WI38 (cell line): ENCODE data around the gene NR3C2.

Source experiments
- H3K4me3 ChIP-seq: 2 replicates; pipeline ENCODE4 v1.5.1; 2011; ENCODE audit warnings: low read depth, mild to moderate bottlenecking, control low read depth, low read length
- CTCF ChIP-seq: IDR thresholded peaks from 2 replicates; pipeline ENCODE4 v1.5.1; 2012; ENCODE audit warnings: low read depth, mild to moderate bottlenecking, control low read depth, low read length

The NR3C2 gene

DNA sequence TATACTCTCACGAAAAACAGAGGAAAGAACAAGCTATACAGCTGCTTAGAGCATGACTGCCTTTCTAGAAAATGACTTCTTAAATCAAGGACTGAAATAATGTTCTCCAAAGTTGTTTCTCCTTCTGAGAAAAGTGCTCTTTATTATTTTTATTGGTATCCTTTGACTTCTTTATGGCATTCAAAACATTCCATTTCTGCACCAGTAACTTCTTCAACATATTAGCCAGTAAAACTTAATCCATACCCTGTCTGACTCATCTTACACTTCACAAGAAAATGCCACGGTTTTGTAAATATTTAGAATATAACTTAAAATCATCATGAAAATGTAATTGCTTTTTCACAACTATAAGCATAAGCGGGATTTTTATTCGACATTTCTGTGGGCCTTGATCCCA is 180.4 kb downstream of the NR3C2 start:
- TF ChIP-seq CTCF: no peak
- H3K4me3 ChIP-seq: no peak overlapping the region

DNA sequence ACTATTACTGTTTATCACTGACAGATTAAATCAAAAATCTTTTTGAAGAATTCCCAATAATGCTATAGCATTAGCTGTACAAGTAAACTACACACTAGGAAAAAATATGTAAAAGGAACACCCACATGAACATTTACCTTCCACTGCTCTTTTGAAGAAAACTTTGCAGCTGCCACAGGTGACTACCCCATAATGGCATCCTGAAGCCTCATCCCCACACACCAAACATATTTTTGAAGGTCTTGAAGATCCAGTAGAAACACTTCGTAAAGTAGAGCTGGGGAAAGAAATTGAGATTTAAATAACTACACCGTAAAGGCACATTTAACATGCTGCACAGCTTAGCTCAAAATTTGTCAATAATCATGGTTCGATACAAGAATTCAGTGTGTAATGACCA is 182.4 kb downstream of the NR3C2 start:
- no peak for TF ChIP-seq CTCF
- no peak overlapping the region for H3K4me3 ChIP-seq

DNA sequence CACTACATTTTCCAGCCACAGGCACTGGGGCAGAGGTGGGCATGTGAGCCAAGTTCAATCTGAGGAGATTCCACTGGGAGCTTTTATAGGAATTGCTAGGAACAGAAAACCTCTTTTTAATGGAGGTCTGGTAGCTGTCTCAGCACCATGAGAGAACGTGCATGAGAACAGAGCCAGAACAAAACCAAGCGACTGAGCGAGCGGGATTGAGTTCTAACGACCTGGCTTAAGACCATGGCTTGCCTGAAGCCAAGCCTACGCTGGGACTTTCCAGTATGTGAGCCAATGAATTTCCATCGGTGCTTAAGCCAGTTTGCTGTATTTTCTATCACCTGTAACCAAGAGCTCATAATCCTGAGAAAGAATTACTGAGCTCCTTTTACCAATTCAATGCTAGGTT is 183.7 kb downstream of the NR3C2 start:
- TF ChIP-seq CTCF: no peak
- H3K4me3 ChIP-seq: no peak overlapping the region

DNA sequence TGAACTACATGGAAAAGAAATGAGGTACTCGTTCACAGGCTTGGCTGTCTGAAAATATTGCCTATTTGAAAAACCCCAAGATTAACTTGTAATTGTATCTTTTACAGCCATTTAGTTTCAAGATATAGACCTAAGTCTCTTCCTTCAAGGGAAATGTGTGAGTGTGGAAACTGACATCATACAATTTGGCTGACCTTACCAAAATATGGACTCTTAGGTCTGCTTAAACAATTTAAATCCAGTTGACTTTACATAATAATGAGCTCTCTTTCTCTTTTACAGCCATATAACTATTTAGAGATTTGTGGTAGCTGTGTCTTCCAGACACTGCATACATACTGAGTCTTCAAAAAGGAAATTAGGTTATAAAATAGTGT is 186.9 kb downstream of the NR3C2 start:
- no peak overlapping the region for H3K4me3 ChIP-seq
- no peak for TF ChIP-seq CTCF

GRCh38 chr4:148254621-148255343 is 187.4 kb downstream of the NR3C2 start:
- H3K4me3 ChIP-seq: no peak overlapping the region
- TF ChIP-seq CTCF: no peak

DNA sequence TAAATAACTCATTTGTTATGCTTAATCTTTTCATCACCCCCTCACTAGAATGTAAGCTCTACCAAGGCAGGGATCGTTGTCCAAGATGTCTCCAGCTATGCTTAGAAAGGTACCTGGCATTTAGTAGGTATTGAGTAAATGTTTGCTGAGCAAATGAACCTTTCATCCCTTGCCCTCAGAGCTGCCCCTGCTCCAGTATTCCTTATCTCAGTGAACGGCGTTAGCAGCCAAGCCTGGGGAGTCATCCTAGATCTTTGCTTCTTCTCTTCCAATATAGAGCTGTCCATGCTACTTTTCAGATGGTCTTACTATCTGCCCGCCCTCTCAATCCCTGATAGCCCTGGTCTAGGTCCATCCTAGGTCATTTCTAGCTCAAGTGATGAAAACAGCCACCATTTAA is 188.4 kb downstream of the NR3C2 start:
- no peak overlapping the region for H3K4me3 ChIP-seq
- TF ChIP-seq CTCF: no peak

DNA sequence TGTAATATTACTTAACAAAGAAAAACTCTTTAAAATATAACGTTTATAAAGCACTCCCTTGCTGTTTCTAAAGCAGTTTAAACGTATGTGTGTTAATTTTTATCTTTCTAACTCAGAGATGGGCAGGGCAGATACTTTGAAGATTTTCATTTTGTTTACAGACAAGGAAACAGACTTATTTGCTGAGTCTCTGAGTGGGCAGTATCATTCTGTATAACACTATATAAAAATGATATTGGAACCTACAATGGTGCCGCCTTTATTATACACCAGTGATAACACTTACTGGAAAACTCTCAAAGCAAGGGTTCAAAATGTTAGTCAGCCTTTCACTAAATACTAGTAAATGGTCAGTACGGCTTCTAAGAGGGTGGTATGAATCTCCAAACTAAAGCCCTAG is 193.4 kb downstream of the NR3C2 start:
- no peak for TF ChIP-seq CTCF
- H3K4me3 ChIP-seq: no peak overlapping the region
